Retinal pigment epithelial cell (primary cell): Measurements from ENCODE around the gene CXorf66.
"Not testable (repeated sequence)": the region's sequence is repeated elsewhere in the genome, so short reads cannot be mapped to it uniquely, and the experiment has no call there.

ENCODE experiments used
- DNase-seq: peaks from one replicate; pipeline ENCODE4 v3.0.0-alpha.2; 2010; ENCODE audit warnings: low read depth
- H3K4me3 ChIP-seq: 2 replicates; pipeline ENCODE4 v1.5.1; 2011; ENCODE audit warnings: mild to moderate bottlenecking, low read length, control low read depth, moderate library complexity
- CTCF ChIP-seq: conservative IDR thresholded peaks from 2 replicates; pipeline ENCODE4 v1.5.1; 2011; ENCODE audit warnings: low read depth, low read length, control low read depth, inconsistent platforms

CXorf66 gene

GRCh38 chrX:139969286-139969685, 4.0 kb upstream of the CXorf66 start:
- TF ChIP-seq CTCF: no peak
- DNase-seq: no peak
- H3K4me3 ChIP-seq: no peak overlapping the region

- H3K4me3 ChIP-seq: no peak overlapping the region
- DNase-seq: no peak
- no peak for TF ChIP-seq CTCF
Observed at GRCh38 chrX:139967750-139968149, 2.4 kb upstream of the CXorf66 start.

- TF ChIP-seq CTCF: peak; percentile 30
- H3K4me3 ChIP-seq: no peak overlapping the region
- no peak for DNase-seq
Observed at GRCh38 chrX:139967300-139967699, 2.0 kb upstream of the CXorf66 start.

GRCh38 chrX:139966159-139966558, 838 bp upstream of the CXorf66 start:
- DNase-seq, H3K4me3 ChIP-seq: not testable (repeated sequence)
- TF ChIP-seq CTCF: peak; percentile 36

GRCh38 chrX:139961091-139961490, 4.2 kb downstream of the CXorf66 start:
- not testable (repeated sequence) for H3K4me3 ChIP-seq, DNase-seq

GRCh38 chrX:139949703-139950102, 15.6 kb downstream of the CXorf66 start:
- no peak for DNase-seq
- no peak for TF ChIP-seq CTCF
- H3K4me3 ChIP-seq: no peak overlapping the region

GRCh38 chrX:139945075-139945474, 20.2 kb downstream of the CXorf66 start:
- no peak for TF ChIP-seq CTCF
- no peak overlapping the region for H3K4me3 ChIP-seq
- DNase-seq: no peak

GRCh38 chrX:139936259-139936658, 29.1 kb downstream of the CXorf66 start:
- DNase-seq: no peak
- TF ChIP-seq CTCF: peak; percentile 5

More at GRCh38 chrX:139936259-139936658, 29.1 kb downstream of the CXorf66 start:
- H3K4me3 ChIP-seq: no peak overlapping the region
